SK-N-SH treated with all-trans-retinoic acid at 6 μM for 48 hours (cell line): ENCODE measurements around the gene TSNAX.

Experiments used
- ATAC-seq: fragments of 200-7000 bp; cut with Tn5 transposase; 3 replicates; pipeline ENCODE4 v1.9.1; 2020; ENCODE audit warnings: mild to moderate bottlenecking, moderate library complexity
- BACH2 ChIP-seq: fragments of 250-450 bp; sonication (Bioruptor Pico); IDR thresholded peaks from 2 replicates; pipeline ENCODE4 v1.9.0; 2021; ENCODE audit warnings: mild to moderate bottlenecking, borderline replicate concordance
- CSDC2 ChIP-seq: fragments of 250-450 bp; sonication (Bioruptor Pico); IDR thresholded peaks from 2 replicates; pipeline ENCODE4 v1.5.0; 2020; ENCODE audit warnings: mild to moderate bottlenecking, moderate library complexity
- ESRRG ChIP-seq: fragments of 250-450 bp; sonication (Bioruptor Pico); IDR thresholded peaks from 2 replicates; pipeline ENCODE4 v1.6.1; 2021; ENCODE audit warnings: mild to moderate bottlenecking
- GLIS3 ChIP-seq: fragments of 250-450 bp; sonication (Bioruptor Pico); IDR thresholded peaks from 2 replicates; pipeline ENCODE4 v1.5.0; 2020; ENCODE audit warnings: mild to moderate bottlenecking, moderate library complexity
- ISL1 ChIP-seq: fragments of 250-450 bp; sonication (Bioruptor Pico); IDR thresholded peaks from 2 replicates; pipeline ENCODE4 v2.1.2; 2022; ENCODE audit warnings: mild to moderate bottlenecking, moderate library complexity
- OSR1 ChIP-seq: fragments of 250-450 bp; sonication (Bioruptor Pico); IDR thresholded peaks from 2 replicates; pipeline ENCODE4 v1.8.0; 2022; ENCODE audit warnings: moderate library complexity, mild to moderate bottlenecking, inconsistent platforms
- PPARA ChIP-seq: fragments of 250-450 bp; sonication (Bioruptor Pico); IDR thresholded peaks from 2 replicates; pipeline ENCODE4 v1.5.0; 2020; ENCODE audit warnings: mild to moderate bottlenecking, borderline replicate concordance
- RARB ChIP-seq: fragments of 250-450 bp; sonication (Bioruptor Pico); IDR thresholded peaks from 2 replicates; pipeline ENCODE4 v1.8.0; 2021; ENCODE audit warnings: mild to moderate bottlenecking, moderate library complexity
- SNAI2 ChIP-seq: fragments of 250-450 bp; sonication (Bioruptor Pico); IDR thresholded peaks from 2 replicates; pipeline ENCODE4 v1.5.0; 2020; ENCODE audit warnings: mild to moderate bottlenecking, moderate library complexity
- TCF4 ChIP-seq: fragments of 250-450 bp; sonication (Bioruptor Pico); IDR thresholded peaks from 2 replicates; pipeline ENCODE4 v1.8.0; 2021; ENCODE audit warnings: mild to moderate bottlenecking, moderate library complexity, borderline replicate concordance
- TOX ChIP-seq: fragments of 250-450 bp; sonication (Bioruptor Pico); IDR thresholded peaks from 2 replicates; pipeline ENCODE4 v1.8.0; 2021; ENCODE audit warnings: mild to moderate bottlenecking, moderate library complexity, borderline replicate concordance
- ZC3H10 ChIP-seq: fragments of 250-450 bp; sonication (Bioruptor Pico); IDR thresholded peaks from 2 replicates; pipeline ENCODE4 v1.5.1; 2021; ENCODE audit warnings: mild to moderate bottlenecking, moderate library complexity
- ZFP3 ChIP-seq: fragments of 250-450 bp; sonication (Bioruptor Pico); IDR thresholded peaks from 2 replicates; pipeline ENCODE4 v1.5.0; 2020; ENCODE audit warnings: mild to moderate bottlenecking, moderate library complexity
- ZFP30 ChIP-seq: fragments of 450-650 bp; formaldehyde crosslinking; IDR thresholded peaks from 2 replicates; pipeline ENCODE4 v1.5.0; 2022; ENCODE audit warnings: mild to moderate bottlenecking, moderate library complexity
- ZNF565 ChIP-seq: fragments of 450-650 bp; formaldehyde crosslinking; conservative IDR thresholded peaks from 2 replicates; pipeline ENCODE4 v1.5.0; 2020; ENCODE audit warnings: low read depth, mild to moderate bottlenecking, moderate library complexity
- ZNF8 ChIP-seq: fragments of 450-650 bp; formaldehyde crosslinking; IDR thresholded peaks from 2 replicates; pipeline ENCODE4 v1.5.0; 2020; ENCODE audit warnings: mild to moderate bottlenecking, moderate library complexity
- TF ChIP-seq, protein P1 (sequence below): fragments of 250-450 bp; sonication (Bioruptor Pico); IDR thresholded peaks from 2 replicates; pipeline ENCODE4 v1.8.0; 2020; ENCODE audit warnings: mild to moderate bottlenecking, moderate library complexity, borderline replicate concordance
- TF ChIP-seq, protein P2 (sequence below): fragments of 250-450 bp; sonication (Bioruptor Pico); IDR thresholded peaks from 2 replicates; pipeline ENCODE4 v1.5.0; 2020; ENCODE audit warnings: mild to moderate bottlenecking, moderate library complexity
- TF ChIP-seq, protein P3 (sequence below): fragments of 250-450 bp; sonication (Bioruptor Pico); IDR thresholded peaks from 2 replicates; pipeline ENCODE4 v1.8.0; 2021; ENCODE audit warnings: low read depth, mild to moderate bottlenecking, moderate library complexity, borderline replicate concordance
- TF ChIP-seq, protein P4 (sequence below): fragments of 250-450 bp; sonication (Bioruptor Pico); IDR thresholded peaks from 2 replicates; pipeline ENCODE4 v1.5.1; 2020; ENCODE audit warnings: low read depth, mild to moderate bottlenecking, moderate library complexity
- TF ChIP-seq, protein P5 (sequence below): fragments of 250-450 bp; sonication (Bioruptor Pico); IDR thresholded peaks from 2 replicates; pipeline ENCODE4 v1.5.1; 2021; ENCODE audit warnings: mild to moderate bottlenecking, moderate library complexity

TSNAX gene

DNA sequence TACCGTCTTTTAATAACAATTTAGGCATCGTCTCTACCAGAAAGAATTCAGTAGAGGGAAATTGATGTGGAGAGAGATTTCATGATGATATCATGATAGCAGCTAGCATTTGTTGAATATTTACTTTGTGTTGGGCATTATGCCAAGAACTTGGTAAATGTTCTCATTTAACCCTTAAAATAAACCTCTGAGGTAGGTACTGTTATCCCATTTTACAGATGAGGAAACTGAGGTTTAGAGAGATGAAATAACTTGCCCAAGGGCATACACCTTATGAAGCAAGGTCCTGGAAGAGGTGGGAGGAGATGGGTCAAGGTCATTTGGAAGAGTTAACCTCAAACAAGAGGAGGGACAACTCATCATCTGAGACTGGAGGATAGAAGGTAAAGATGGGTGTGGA, 34.8 kb downstream of the TSNAX start:
- no peak for ATAC-seq
- TF ChIP-seq ZFP30 (CRISPR knock-in tag) (no peak), OSR1 (CRISPR knock-in tag) (no peak), BACH2 (CRISPR knock-in tag) (no peak), ESRRG (no peak), SNAI2 (CRISPR knock-in tag) (no peak), CSDC2 (CRISPR knock-in tag) (no peak), ZC3H10 (CRISPR knock-in tag) (no peak), ISL1 (CRISPR knock-in tag) (no peak), ZFP3 (CRISPR knock-in tag) (no peak), GLIS3 (no peak), TOX (CRISPR knock-in tag) (no peak), ZNF8 (no peak)
- TF ChIP-seq, protein P1, sequence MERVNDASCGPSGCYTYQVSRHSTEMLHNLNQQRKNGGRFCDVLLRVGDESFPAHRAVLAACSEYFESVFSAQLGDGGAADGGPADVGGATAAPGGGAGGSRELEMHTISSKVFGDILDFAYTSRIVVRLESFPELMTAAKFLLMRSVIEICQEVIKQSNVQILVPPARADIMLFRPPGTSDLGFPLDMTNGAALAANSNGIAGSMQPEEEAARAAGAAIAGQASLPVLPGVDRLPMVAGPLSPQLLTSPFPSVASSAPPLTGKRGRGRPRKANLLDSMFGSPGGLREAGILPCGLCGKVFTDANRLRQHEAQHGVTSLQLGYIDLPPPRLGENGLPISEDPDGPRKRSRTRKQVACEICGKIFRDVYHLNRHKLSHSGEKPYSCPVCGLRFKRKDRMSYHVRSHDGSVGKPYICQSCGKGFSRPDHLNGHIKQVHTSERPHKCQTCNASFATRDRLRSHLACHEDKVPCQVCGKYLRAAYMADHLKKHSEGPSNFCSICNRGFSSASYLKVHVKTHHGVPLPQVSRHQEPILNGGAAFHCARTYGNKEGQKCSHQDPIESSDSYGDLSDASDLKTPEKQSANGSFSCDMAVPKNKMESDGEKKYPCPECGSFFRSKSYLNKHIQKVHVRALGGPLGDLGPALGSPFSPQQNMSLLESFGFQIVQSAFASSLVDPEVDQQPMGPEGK (CRISPR knock-in tag): no peak
- TF ChIP-seq, protein P2, sequence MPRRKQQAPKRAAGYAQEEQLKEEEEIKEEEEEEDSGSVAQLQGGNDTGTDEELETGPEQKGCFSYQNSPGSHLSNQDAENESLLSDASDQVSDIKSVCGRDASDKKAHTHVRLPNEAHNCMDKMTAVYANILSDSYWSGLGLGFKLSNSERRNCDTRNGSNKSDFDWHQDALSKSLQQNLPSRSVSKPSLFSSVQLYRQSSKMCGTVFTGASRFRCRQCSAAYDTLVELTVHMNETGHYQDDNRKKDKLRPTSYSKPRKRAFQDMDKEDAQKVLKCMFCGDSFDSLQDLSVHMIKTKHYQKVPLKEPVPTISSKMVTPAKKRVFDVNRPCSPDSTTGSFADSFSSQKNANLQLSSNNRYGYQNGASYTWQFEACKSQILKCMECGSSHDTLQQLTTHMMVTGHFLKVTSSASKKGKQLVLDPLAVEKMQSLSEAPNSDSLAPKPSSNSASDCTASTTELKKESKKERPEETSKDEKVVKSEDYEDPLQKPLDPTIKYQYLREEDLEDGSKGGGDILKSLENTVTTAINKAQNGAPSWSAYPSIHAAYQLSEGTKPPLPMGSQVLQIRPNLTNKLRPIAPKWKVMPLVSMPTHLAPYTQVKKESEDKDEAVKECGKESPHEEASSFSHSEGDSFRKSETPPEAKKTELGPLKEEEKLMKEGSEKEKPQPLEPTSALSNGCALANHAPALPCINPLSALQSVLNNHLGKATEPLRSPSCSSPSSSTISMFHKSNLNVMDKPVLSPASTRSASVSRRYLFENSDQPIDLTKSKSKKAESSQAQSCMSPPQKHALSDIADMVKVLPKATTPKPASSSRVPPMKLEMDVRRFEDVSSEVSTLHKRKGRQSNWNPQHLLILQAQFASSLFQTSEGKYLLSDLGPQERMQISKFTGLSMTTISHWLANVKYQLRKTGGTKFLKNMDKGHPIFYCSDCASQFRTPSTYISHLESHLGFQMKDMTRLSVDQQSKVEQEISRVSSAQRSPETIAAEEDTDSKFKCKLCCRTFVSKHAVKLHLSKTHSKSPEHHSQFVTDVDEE: no peak
- TF ChIP-seq, protein P3, sequence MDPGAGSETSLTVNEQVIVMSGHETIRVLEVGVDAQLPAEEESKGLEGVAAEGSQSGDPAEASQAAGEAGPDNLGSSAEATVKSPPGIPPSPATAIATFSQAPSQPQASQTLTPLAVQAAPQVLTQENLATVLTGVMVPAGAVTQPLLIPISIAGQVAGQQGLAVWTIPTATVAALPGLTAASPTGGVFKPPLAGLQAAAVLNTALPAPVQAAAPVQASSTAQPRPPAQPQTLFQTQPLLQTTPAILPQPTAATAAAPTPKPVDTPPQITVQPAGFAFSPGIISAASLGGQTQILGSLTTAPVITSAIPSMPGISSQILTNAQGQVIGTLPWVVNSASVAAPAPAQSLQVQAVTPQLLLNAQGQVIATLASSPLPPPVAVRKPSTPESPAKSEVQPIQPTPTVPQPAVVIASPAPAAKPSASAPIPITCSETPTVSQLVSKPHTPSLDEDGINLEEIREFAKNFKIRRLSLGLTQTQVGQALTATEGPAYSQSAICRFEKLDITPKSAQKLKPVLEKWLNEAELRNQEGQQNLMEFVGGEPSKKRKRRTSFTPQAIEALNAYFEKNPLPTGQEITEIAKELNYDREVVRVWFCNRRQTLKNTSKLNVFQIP (CRISPR knock-in tag): no peak
- TF ChIP-seq, protein P4, sequence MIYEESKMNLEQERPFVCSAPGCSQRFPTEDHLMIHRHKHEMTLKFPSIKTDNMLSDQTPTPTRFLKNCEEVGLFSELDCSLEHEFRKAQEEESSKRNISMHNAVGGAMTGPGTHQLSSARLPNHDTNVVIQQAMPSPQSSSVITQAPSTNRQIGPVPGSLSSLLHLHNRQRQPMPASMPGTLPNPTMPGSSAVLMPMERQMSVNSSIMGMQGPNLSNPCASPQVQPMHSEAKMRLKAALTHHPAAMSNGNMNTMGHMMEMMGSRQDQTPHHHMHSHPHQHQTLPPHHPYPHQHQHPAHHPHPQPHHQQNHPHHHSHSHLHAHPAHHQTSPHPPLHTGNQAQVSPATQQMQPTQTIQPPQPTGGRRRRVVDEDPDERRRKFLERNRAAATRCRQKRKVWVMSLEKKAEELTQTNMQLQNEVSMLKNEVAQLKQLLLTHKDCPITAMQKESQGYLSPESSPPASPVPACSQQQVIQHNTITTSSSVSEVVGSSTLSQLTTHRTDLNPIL: no peak
- TF ChIP-seq, protein P5, sequence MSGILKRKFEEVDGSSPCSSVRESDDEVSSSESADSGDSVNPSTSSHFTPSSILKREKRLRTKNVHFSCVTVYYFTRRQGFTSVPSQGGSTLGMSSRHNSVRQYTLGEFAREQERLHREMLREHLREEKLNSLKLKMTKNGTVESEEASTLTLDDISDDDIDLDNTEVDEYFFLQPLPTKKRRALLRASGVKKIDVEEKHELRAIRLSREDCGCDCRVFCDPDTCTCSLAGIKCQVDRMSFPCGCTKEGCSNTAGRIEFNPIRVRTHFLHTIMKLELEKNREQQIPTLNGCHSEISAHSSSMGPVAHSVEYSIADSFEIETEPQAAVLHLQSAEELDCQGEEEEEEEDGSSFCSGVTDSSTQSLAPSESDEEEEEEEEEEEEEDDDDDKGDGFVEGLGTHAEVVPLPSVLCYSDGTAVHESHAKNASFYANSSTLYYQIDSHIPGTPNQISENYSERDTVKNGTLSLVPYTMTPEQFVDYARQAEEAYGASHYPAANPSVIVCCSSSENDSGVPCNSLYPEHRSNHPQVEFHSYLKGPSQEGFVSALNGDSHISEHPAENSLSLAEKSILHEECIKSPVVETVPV (CRISPR knock-in tag): no peak

DNA sequence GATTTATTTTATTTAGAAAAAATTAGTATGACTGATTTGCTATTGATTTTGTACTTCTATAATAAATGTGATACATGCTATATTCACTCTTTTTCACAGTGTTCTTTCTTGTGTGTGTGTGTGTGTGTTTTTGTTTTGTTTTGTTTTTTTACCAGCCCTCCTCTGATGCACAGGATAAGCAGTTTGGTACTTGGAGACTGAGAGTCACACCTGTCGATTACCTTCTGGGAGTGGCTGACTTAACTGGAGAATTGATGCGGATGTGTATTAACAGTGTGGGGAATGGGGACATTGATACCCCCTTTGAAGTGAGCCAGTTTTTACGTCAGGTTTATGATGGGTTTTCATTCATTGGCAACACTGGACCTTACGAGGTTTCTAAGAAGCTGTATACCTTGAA, 35.9 kb downstream of the TSNAX start:
- ATAC-seq: no peak
- TF ChIP-seq ZNF565 (no peak), GLIS3 (no peak), ZFP3 (CRISPR knock-in tag) (no peak), SNAI2 (CRISPR knock-in tag) (no peak), RARB (CRISPR knock-in tag) (no peak), ISL1 (CRISPR knock-in tag) (no peak), TCF4 (no peak), PPARA (no peak), ZNF8 (no peak), ESRRG (no peak)
- TF ChIP-seq, protein P2: no peak
- TF ChIP-seq, protein P1 (CRISPR knock-in tag): no peak
- TF ChIP-seq, protein P5 (CRISPR knock-in tag): no peak
- TF ChIP-seq, protein P3 (CRISPR knock-in tag): no peak
